Measurements from ENCODE around the gene PRKCE. TPM values are rescaled to one million over a fixed set of nuclear protein-coding genes. Genes with fewer than 3 reads are reported as not detected.

The PRKCE gene
- total RNA-seq, 1 donor from 2014 or later, result 19.3 TPM

GRCh38 chr2:45891719-45892424 lies 240.4 kb downstream of the PRKCE start:
- DNase-seq, result no peak

GRCh38 chr2:45892425-45892745 lies 240.9 kb downstream of the PRKCE start:
- peak; percentile 51 for DNase-seq

DNA sequence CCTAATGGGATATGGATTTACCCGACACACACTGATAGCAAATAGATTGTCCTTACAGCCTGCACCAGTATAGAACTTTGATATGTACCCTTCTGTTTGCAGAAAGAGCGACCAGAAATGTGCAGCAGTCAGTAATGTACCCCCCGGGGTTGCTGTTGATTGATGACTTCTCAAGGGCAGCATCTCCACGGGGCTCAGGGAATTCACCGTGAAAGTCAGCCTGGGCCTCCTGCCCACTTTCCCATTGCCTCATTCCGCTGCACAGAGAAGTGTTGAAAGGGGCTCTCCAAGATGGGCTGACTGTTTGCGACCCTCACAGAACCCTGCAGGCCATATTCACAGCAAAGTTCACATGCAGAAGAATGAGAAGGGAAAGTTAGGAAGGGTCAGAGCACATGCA lies 241.3 kb downstream of the PRKCE start:
- DNase-seq, result peak; percentile 49

DNA sequence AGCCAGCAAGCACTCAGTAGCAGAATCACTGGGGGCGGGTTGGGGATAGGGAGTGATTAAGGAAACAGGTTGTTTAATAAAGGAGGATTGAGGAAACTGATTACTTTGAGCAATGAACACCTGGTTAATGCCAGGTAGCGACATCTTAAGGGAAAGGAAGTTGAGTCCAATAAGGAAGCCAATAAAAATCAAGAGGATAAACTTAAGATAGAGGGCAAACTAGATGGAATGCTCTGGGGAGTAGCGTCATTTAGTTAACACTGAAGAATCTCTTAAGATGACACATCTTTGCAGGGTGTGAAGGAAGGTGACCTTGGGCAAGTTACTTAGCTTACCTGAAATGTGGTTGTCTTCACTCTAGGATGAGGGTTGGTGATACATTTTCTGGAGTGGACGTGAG lies 242.7 kb downstream of the PRKCE start:
- no peak for DNase-seq

- peak; percentile 93 for DNase-seq
Observed at GRCh38 chr2:45895241-45895861, 243.9 kb downstream of the PRKCE start.

DNA sequence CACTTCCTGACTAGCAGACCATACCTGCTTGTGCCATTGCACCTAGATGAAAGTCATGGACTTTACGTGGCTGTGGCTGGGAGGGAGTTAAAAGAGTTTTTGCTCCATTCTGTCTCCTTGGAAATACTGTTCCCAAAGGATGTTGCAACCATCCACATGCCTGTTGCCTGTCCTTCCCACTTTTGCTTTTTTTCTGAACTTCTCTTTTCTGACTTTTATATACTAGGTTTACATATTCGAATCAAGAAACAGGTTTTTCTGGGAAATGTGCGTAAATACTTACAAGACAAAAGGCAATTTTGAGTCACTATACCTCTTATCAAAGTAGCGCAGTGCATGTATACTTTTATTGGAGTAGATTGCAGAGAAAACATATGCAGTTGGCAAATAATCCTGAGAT lies 244.8 kb downstream of the PRKCE start:
- DNase-seq, result no peak

DNA sequence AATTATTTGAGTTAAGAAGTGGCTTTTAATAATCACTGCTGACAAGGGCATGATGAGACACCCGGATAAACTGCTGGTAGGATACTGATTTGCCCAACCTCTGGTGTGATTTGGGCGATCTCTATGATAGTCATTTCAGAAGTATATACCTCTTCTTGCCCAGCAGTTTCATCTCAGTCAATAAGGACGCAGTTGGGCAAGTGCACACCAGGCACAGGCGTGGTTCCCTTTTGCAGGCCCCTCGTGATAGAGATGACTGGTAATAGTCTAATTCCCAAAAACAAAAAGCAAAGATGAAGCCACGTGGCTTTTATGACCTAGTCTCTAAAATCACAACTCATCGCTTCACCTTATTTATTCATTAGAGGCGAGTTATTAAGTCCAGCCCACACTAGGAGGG lies 246.4 kb downstream of the PRKCE start:
- DNase-seq, result no peak

DNA sequence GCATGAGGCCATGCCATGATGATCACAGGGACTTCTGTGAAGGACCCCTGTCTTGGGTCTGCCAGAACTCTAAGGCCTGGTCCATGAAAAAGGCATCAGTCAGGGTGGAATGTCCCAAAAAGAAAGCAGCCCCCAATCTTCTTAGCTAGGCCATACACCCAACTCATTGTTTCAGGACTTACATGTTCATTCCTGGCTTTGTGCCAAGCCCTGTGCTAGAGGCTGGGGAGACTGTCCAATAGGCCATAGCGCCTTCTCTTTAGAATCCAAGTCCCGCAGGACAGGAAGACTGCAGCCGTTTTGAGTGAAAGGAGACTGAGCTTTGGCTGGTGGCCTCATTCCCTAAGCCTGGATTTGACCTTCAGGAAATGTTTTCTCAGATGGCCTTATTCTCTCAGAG lies 247.3 kb downstream of the PRKCE start:
- DNase-seq, result peak; percentile 43

DNA sequence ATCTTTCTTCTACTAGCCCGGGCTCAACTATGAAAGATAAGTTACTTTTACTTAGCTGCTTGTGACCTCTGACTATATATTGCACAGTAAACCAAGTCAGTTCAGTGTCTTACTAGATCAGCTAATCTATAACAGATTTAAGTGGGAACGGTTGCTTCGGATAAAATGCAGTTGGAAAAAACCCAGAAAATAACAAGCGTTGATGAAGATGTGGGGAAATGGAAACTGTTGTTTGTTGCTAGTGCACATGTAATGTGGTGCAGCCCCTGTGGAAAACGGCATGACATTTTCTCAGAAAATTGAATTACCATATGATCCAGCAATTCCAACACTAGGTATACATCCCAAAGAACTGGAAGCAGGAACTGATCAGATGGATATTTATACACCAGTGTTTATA lies 248.5 kb downstream of the PRKCE start:
- peak; percentile 86 for DNase-seq

DNA sequence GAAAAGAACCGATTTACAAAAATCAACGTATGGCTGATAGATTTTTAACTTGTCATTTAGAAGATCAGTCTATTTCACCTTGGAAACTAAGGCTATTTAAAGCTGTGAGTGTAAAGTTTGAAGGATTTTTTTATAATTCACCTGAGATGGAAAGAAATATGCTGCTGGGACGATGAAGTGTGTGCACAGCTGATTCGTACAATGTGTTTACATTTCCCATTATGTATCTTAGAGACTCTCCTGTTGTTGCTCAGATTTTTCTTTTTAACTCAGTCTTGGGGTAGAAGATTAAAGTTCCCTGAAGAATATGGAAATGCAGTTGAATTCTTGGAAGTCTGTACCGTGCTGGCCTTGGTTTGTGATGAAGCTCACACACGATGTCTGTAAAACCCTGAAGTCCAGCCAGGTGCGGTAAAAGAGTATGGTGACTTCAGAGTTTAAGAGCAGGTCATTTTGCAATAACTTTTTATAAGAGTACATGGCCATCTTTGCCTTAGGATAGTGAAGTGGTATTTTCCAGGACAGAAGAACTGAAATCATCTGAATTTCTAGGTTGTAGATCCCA lies 250.1 kb downstream of the PRKCE start:
- DNase-seq, result peak; percentile 75

DNA sequence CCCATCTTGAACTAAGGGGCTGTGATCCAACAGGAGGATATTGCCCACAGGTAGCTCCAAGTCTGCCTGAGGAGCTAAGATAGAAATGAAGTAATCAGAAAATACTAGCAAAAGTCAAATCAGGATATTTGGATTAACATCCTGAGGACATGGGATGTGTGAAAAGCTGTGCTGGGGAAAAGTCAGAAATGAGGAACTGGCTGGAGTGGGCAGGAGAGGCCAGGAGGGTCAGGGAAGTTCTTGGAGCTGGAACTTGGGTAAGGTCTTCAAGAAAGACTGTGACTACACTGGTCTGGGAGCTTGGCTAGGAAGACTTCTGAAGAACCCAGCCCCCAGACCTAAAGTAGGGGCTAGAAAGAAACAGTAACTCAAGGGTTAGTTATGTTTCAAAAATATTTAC lies 250.9 kb downstream of the PRKCE start:
- no peak for DNase-seq

GRCh38 chr2:45902781-45903375 lies 251.4 kb downstream of the PRKCE start:
- peak; percentile 53 for DNase-seq

DNA sequence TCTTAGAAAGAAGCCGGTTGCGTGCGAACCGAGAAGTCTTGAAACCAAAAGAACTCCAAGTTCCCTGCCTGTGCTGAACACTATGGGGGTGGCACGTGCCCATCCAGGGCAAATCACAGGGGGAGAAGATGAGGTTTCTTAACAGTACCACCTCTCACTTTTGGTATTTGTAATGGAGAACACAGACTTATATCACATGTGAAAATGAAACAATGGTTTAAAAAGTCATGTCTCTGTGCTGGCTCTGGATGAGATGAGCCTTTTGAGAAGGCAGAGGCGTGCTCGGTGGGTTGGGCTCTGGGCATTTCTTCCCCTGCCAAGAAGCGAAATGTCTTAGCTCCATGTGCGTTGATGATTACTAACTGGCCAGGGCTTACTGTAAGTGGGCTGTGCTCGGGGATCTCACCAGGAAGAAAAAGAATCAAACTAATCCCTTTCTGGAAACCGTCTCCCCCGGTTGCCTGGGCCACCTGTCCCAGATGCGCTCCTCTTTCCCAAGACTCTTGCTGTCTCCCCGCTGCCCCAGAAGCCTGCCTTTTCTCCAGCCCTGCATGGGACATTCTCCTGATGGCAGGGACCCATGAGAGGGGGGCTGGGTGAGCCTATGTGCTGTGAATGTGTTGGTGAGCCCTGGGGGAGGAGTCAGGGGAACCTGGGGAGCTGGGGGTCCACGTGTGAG lies 252.9 kb downstream of the PRKCE start:
- peak; percentile 21 for DNase-seq

- DNase-seq, result no peak
Observed at GRCh38 chr2:45904946-45905631, 253.6 kb downstream of the PRKCE start.

GRCh38 chr2:45905632-45905958 lies 254.1 kb downstream of the PRKCE start:
- DNase-seq, result no peak

- no peak for DNase-seq
Observed at GRCh38 chr2:45907592-45907991, 256.1 kb downstream of the PRKCE start.

DNA sequence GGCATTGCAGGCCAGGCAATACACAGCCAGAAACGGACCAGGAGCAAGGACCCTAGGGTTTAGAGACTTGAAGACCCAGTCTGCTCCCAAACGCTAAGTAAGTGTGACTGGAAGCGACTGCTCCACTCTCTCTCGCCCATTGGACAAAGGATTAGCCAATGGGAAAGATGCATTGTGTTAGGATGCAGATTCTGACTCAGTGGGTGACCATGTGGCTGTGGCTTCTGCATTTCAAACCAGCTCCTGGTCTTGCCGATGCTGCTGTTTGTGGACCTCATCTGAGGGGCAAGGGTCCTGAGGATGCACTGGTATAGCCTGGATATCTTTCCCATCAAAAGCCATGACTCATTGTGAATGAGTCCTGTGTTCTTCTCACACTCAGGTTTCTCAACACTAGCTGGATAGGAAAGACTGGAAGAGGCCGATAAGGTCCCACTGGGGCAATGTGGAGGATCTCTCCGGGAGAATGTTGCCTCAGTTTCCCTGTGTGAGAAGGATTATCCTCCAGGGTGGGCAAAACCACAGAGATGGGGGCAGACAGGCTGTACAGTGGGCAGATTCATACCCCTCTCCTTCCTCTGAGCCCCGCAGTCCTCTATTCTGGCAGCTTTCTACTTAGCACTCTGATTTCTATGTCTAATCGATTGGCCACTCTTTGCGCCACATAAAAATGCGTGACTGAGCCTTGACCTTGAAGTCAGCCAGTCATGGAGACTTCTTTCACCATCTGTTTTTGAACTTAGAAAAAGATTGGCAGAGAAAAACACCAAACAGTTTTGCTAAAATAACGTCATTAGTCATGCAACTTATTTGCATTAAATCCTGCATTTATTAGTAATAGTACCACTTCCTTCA lies 257.1 kb downstream of the PRKCE start:
- DNase-seq, result no peak

DNA sequence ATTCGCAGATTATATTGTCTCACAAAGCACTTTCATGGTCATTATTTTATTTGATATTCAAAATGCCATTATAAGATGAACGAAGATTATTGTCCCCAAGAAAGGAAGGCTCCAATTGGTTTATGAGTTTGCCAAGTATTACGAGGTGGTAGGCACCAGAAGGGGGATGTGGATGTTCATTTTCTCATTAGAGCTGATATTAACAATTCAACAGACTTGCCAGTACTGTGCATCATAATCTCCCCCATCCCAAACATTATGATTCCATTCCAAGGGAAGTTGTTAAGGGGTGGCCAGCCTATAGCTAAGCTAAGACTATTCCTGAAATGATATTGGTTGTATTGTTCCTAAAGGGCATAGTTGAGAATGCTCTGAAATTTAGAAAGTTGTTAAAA lies 257.7 kb downstream of the PRKCE start:
- no peak for DNase-seq

DNA sequence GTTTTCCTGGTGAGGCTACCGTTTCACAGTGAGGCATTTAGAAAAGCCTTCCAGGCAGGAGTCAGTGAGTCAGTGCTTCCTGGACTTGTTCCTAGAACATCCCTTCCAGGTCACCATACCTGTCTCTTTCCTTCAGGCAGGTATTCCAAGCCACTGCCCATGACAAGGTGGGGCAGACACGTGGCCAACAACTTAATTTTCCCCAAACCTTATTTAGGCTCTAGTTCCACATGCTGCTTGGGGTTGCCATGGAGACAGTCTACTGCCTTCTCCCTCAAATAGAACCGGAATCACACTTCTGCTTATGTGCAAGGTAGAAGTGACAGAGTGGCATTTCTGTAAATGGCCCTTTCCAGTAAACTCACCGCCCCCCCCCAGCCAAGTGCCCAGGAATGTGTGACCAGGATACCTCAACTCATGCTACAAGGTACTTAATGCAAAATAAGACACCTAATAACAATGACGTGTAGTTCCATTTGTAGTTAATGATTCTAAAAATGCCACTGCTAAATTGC lies 258.3 kb downstream of the PRKCE start:
- DNase-seq, result no peak

GRCh38 chr2:45910473-45911060 lies 259.1 kb downstream of the PRKCE start:
- no peak for DNase-seq

DNA sequence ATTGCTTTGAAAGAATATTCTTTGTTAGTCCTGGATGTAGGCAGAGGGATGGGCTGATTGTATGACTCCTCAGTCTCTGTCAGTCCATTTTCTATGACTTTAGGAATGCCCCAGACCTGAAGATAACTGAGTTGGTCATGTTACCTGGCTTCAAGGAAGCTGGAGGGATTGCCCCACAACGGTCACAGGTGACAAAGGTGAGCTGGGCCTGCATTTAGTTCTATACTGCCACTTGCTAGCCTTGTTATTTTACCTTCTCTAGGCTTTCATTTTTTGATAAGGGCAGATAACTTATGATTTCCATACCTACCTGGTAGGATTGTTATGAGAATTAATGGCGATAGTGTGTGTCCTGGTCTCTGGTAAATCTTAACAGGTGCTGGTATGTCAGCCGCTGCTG lies 260.1 kb downstream of the PRKCE start:
- no peak for DNase-seq

Measured in skin of body (tissue), 2 donors.